Mesangial cell (primary cell): Measurements from ENCODE around the gene RAB7B. TPM values are rescaled to one million over a fixed set of nuclear protein-coding genes. Genes with fewer than 3 reads are reported as not detected.

Source experiments
- total RNA-seq: library from RNA; depleted of rRNA; stranded (reverse); fragments of >200 nt; gene quantifications from 2 replicates; pipeline ENCODE4 v1.2.3, GENCODE V29; 2015

The RAB7B gene, protein sequence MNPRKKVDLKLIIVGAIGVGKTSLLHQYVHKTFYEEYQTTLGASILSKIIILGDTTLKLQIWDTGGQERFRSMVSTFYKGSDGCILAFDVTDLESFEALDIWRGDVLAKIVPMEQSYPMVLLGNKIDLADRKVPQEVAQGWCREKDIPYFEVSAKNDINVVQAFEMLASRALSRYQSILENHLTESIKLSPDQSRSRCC
- total RNA-seq, result 0.33 and 1.6 TPM in 2 replicates

DNA sequence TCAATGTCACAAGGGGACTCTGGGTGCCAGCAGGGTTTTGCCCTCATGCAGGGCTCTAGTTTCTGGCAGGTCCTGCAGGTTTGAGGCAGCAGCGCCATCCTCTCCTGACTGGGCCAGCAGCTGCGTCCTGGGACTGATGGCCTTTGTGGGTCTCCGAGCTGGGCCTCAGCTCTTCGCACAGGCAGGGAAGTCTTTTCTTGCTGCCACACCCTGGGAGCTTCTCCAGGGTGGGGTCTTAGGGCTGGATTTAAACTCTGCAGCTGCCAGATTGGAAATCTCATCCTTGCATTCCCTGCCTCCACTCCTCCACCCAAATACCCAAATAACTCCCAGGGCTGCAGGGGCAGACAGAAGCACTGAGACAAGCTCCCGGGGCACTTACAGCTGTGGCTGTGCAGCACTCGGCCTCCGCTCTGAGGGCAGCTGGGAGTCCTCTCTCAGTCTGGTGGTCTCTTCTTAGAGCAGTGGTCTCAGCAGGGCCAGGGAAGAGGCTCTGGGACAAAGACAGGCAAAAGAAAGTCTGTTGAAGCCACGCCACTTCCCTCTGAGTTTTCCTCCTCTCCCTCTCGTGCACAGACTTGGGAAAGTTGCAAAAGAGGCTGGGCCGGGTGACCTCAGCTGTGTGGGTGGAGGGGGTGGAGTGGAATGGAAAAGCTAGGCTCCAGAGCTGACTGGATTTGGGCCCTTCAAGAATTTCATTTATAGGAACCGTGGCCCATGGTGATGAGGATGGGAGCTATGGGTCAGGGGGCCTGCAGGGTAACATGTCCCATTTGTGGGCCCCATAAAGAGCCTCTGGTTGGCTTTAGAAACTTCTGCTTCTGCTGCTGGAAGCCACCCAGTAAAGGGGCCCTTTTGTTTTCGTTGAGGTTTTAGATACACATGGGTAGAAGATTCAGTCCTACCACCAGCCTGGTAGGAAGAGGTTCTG lies at the start of gene RAB7B:
Gene RAB7B, minus strand, starts transcription at position 525 of the 931 bp plus-strand sequence. CDS start 9,260 bp downstream, outside the sequence.

DNA sequence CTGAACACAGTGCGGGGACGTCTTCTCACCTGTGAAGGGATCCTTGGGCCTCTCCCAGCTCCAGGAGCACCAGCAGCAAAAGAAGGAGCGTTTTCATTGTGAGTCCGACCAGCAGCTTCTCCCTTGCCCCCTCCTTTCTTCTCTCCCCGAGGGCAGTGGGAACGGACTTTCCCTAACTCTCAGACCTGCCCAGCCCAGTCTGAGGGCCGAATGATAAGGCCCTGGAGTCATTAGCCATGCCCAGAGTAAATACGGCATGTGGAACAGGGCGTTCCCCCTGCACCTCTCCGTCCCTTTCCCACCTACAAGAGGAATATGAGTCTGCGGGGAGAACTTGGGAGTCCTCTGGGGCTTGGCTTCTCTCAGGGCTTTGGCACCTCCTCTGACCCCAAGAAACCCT lies 20.5 kb upstream of the RAB7B start, which contains the start of gene CTSE:
Gene CTSE, minus strand, starts transcription at position 201 of the 400 bp plus-strand sequence. Its CDS starts 104 bp downstream, at position 97.

DNA sequence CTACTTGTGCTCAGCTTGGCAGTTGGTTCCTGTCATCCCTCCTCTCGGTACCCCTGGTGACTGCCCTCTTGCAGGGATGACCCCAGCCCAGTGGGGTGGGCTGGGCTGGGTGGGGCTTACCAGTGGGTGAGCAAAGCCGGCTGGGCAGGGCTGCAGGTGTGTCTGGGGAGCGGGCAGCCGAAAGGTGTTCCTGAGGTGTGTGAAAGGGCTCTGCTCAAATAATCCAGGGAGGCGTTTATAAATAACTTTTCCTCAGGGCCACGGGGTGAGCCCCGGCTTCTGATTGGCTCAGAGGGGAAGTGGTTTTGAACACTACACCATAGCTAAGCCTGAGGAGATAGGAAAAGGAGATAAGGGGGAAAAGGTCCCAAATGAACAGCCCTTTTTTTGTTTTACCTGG lies 60.0 kb downstream of the RAB7B start, which contains the start of gene SLC26A9:
Gene SLC26A9, minus strand, starts transcription at position 212 of the 400 bp plus-strand sequence. CDS start 7,636 bp downstream, outside the sequence.

Other genes starting within 250 kb of the RAB7B start
- gene RAB29, start 227.9 kb downstream of the RAB7B start, total RNA-seq, result 13.5 and 14.6 TPM in 2 replicates
- 10.8 and 13.2 TPM in 2 replicates for gene SLC41A1, start 190.2 kb downstream of the RAB7B start, total RNA-seq
- 0.63 and 1.5 TPM in 2 replicates for gene PM20D1, start 153.3 kb downstream of the RAB7B start, total RNA-seq
- gene SLC26A9, start 59.9 kb downstream of the RAB7B start, total RNA-seq, result not detected in 2 replicates
- gene CTSE, start 20.5 kb upstream of the RAB7B start, total RNA-seq, result 0.13 TPM in 1 of 2 replicates, not detected in the other
- 1.3 and 12.0 TPM in 2 replicates for gene RHEX, start 49.8 kb upstream of the RAB7B start, total RNA-seq
- gene AVPR1B, start 114.0 kb upstream of the RAB7B start, total RNA-seq, result 0.13 TPM in 1 of 2 replicates, not detected in the other
- 1.6 and 7.7 TPM in 2 replicates for gene FAM72A, start 199.4 kb upstream of the RAB7B start, total RNA-seq
- gene SRGAP2, start 200.1 kb upstream of the RAB7B start, total RNA-seq, result 45.0 and 45.8 TPM in 2 replicates